Measurements from ENCODE around the gene CEP112.
"Not testable (repeated sequence)": the region's sequence is repeated elsewhere in the genome, so short reads cannot be mapped to it uniquely, and the experiment has no call there.

The CEP112 gene

DNA sequence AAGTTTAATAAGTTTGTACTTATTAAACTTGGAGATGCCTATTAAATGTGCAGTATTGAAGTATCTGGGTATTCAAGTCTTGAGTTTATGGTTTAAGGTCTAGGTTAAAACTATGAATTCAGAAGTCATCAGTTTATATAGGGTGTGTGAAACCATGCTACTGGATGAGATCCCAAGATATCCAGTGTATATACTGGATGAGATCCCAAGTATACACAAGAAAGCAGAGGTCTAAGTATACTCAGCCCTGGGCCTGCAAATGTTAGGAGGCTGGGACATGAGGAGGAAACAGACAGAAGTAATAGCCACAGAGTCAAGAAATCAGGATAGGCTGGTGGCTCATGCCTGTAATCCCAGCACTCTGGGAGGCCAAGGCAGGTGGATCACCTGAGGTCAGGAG lies 436.1 kb downstream of the CEP112 start:
- no peak for DNase-seq

DNA sequence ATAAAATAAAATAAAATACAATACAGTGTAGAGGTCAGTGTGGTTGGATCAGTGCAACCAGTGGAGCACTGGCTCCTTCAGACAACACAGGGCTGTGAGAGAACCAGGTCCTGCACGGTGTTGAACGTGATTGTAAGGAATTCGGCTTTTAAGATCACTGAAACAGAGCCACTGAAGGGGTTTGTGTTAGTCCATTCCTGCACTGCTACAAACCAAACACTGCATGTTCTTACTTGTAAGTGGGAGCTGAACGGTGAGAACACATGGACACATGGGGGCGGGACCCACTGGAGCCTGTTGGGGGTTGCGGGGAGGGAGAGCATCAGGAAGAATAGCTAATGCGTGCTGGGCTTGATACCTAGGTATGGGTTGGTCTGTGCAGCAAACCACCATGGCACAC lies 437.3 kb downstream of the CEP112 start:
- no peak for DNase-seq

DNA sequence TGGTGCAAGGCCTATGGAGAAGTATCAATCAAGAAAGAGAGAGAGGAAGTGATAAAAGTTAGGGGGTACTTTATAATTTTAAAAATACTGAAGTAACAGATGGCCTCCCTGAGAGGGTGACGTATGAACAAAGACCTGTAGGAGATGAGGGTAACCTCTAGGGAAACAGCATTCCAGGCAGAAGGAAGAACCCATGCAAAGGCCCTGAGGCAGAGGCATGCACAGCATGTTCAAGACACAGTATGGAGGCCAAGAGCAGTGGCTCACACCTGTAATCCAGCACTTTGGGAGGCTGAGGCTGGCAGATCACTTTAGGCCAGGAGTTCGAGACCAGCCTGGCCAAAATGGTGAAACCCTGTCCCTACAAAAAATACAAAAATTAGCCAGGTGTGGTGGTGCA lies 437.9 kb downstream of the CEP112 start:
- no peak for DNase-seq

DNA sequence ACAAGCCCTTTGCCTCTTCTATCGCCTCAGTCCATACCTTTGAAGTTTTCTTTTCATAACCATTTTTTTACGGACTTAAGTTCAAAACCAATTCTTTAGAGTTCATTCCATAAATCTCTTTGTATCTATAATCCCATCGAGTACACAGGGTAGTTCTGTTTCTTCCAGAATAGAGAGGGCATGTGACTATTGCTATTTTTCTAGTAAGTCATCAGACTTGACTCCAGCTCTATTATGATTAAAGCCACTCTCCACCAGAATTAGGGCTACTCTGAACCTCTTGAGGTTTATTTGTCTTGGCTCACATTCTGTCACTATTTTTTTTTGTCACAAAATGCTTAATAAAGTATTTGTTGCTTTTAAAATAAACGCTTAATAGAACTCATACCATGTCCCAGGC lies 438.6 kb downstream of the CEP112 start:
- no peak for DNase-seq

DNA sequence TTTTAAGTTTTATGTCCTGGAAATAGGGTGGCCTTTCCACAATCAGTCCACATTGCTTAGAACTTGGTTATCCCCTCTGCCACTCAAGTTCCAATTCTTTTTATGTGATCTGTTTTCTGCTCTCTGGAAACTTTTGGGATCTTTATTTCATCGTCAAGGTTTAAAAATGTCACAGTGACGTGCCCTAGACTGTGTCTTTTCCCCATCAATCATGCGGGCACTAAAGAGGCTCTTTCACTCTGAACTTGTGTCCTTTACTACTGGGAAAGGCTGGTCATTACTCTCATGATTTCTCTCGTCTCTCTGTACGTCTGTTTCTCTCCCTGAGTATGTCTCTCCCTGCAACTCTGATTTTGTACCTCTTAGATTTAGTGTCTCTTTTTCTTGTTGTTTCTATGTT lies 440.7 kb downstream of the CEP112 start:
- no peak for DNase-seq

DNA sequence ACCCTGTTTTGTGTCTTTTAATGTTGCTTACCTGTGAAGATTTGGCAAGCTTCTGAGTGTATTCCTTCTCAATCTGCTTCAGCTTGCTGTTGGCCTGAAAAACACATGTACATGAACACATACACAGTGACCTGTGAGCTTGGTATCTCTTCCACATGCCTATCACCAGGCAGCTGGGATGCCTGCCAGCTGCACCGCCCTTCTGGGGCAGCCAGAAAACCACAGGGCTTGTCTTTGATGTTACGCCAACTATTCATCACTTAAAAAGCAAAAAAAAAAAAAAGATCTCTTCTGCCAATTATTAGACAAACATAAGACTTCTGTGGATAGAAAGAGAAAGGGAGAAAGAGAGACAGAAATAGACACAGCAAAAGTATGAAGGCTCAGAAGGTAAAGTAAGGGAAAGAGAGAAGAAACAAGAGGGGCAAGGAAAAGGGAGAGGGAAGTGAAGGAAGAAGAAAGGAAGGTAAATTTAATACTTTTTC lies 441.3 kb downstream of the CEP112 start:
- peak; percentile 35 for DNase-seq

DNA sequence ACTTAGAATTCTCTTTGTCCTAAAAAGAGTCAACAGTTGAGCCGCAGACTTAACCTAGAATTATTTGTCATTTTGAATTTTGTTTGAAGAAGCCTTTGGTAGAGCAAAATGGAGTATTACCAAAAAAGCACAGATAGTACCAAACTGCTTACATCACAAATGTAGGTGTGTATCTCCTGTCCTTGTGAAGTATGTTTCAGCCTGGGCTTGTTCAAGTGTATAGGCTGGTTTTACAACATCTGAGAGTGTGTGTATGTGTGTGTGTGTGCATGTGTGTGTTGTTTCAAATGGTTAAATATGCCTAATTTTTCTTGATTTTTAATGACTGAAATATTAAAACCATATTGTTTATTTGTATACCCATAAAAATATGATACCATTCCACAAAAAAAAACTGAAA lies 441.8 kb downstream of the CEP112 start:
- DNase-seq = no peak

DNA sequence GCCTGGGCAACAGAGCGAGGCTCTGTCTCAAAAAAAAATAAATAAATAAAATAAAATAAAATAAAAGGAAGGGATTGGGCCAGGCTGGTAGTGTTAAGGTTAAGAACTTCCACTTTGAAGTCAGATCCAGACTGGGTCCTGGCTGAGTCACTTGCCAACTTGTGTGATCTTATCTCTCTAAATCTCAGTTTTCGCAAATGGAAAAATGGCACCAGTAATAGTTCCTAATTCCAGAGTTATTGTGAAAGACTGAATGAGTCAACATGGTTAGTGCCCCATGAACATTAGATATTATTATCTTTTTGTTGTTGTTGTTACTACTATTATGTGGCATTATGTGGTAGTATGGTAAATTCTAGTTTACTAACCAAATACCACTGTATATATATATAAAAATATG lies 442.5 kb downstream of the CEP112 start:
- DNase-seq = no peak

DNA sequence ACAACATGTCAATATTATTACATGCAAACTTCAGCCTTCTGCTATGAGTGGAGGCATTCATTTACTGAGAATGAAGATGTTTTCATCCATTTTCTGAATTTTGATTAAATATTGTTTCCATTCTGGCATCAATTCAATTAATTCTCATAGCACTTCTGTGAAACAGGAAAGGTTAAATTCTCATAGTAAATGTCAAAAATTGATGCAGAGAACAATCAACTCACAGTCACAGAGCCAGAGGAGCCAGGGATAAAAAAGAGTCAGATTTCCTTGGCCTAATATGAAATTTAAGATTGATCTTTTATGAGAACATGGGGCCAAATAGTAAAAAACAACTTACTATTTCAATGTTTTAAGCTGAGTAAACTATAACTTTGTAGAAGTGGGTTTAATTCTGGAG lies 446.7 kb downstream of the CEP112 start:
- no peak for DNase-seq

DNA sequence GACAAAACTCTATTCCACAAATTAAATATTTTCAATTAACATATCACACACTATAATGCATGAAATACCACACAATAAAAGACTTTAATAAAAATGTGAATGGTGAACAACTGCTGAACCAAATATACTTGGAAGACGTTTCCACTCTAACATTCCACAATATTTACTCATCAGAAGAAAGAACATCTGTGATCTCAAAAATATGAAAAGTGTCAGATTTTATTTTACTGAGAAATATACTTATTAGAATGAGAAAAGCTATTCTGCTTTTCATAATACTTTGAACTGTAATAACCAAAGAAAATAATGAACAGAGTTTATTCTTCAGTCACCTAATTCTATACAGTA lies 448.7 kb downstream of the CEP112 start:
- no peak for DNase-seq

DNA sequence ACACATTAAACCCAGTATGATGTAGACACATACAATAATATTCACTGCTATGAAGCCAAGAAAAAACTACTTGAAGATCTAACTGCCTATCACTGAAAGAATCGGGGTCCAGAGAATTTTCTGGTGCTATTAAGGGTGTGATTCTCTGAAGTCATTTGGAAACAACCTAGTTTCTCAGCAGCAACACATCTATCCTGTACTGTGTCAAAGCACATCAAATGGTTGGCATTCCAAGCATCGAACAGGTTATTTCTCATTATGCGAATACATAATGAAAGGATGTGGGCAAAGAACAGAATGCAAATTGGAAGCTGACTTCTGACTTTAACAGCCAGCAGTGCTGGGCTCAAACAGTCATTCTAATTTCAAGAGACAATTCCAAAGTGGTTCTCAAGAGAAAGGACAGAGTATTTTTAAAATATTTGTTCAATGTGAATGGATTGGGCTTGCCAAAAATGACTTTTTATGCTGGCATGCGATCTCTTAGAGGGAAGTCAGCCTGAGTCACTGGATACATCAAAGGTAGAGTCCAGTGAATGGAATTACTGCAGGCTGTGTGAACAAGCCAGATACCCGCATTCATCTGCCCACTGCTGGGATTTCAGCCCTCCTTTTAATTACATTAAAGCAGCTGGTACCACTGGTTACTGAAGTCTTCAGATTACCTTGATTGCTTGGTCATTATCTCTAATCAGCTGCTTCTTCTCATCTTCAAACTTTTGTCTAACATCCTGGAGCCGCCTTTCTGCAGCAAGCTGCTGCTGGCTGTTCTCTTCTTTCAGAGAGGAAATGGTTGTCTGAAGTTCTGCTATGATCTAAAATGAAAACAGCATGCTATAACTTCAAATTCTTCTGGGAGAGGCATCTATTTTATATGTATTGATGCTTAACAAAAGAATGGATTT lies 449.3 kb downstream of the CEP112 start:
- DNase-seq = peak; percentile 32

DNA sequence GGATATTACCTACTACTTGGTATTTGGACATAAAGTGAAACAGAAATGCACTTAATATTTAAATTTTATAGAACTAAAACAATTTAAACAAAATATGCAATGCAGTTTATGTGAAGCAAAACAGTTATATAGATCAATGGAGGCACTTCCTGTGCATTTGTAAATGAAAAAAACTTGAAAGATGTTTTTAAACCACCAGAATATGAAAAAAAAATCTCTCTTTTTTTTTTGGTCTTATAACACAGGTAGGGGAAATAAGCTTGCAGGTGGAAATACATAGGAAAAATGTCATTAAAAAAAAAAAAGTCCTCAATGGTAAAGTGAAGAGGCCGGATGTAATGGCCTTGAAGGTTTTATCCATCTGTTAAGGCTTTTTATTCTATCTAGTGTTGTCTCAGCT lies 450.2 kb downstream of the CEP112 start:
- DNase-seq = no peak

DNA sequence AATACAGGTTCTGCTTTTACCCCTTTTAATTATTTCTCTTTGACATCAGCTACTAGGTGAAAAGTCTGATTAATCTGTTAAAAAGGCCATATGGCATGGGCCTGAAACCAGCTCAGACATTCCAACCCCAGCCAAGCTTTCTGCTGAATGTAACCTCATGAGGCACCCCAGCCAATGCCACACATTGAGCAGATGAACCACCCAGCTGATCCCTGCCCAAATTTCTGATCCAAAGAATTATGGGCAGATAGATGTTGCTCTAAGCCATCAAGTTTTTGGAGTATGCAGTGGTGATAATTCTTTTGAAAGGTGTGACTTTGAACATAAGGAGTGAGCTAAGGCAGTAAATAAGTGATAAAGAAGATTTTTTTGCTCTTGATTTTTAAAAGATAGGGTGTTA lies 452.9 kb downstream of the CEP112 start:
- DNase-seq = no peak

DNA sequence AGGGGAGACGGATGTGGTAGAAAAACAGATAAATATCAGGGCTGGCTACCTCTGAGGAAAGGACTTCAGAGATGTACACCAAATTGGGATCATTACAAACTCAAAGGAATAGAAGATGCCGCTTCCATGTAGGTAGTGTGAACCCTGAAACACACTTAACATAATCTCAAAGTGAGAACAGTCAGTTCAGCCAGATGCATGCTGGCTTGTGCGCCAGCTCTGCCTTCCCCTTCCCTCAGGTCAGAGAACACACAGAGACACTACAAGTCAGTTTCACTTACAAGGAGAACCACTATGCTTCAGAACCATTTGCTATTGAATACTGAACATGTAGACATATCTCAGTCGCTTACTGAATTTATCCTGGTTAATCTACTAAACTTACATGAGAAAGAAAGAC lies 454.5 kb downstream of the CEP112 start:
- DNase-seq = no peak

DNA sequence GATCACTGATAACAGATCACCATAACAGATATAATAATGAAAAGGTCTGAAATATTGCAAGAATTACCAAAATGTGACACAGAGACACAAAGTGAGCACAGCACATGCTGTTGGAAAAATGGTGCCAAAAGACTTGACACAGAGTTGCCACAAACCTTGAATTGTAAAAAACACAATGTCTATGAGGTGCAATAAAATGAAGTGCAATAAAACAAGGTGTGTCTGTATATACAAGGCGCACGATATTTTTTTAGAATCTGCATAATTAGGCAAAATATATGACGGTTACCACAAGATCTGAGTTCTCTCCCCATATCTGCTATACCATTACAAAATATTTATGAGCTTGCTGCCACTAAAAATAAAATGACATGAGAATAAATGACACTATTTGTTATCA lies 458.6 kb downstream of the CEP112 start:
- DNase-seq = no peak

DNA sequence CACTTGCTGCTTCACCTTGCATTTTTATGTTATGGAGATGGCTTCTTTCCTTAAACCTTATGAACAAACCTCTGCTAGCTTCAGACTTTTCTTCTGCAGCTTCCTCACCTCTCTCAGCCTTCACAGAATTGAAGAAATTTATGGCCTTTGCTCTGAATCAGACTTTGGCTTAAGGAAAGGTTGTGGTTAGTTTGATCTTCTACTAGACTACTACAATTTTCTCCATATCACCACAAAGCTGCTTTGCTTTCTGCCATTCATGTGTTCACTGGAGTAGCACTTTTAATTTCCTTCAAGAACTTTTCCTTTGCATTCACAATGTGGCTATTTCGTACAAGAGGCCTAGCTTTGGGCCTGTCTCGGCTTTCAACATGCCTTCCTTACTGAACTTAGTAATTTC lies 459.3 kb downstream of the CEP112 start:
- DNase-seq = not testable (repeated sequence)

DNA sequence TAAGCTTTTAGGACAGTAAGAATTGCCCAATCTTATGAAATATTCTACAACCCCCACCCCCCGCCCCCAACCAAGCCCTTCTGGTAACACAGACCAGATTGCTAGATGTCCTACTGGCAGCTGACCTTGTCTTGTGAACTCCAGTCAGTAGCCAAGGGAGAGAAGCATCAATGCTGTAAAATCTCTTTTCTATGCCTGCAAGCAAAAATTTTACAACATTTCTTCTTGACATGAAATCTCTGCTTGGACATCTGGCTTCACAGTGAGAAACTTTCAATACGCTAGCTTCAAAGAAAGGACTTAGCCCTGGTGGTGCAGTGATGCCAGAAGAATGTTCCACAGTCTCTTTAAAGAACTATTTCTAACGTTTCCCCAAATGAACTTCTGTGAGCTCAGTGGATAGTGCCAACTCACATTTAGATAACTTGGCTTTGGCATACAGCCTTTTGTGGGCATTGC lies 461.2 kb downstream of the CEP112 start:
- DNase-seq = no peak

DNA sequence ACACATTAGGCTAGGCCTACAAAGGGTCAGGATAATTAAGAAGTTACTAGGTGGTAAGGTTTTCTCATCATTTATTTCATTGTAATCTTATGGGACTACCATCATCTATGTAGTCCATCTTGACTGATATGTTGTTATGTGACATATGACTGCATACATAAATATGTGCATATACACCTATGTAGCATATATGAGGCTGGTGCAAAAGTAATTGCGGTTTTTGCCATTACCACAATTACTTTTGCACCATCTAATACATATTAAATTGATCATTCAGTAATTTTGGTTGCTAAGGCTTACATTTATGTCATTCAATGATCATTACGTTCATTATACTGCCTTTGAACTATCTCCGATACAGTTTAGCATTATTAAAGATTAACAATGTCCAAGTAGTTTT lies 462.7 kb downstream of the CEP112 start:
- DNase-seq = no peak

DNA sequence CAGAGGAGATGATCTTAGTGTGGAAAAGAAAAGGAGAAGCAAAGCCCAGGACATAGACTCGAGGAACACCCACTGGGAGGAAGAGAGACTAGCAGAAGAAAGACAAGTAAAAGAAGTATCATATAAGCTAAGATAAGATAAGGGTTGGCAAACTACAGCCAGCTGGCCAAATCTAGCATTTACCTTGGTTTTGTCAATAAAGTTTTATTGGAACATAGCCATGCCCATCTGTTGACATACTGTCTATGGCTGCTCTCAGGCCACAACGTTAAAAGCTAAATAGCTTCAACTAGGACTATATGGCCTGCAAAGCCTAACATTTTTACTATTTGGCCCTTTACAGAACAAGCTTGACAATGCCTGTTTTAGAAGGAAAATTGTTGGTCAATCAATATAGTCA lies 464.1 kb downstream of the CEP112 start:
- DNase-seq = no peak

DNA sequence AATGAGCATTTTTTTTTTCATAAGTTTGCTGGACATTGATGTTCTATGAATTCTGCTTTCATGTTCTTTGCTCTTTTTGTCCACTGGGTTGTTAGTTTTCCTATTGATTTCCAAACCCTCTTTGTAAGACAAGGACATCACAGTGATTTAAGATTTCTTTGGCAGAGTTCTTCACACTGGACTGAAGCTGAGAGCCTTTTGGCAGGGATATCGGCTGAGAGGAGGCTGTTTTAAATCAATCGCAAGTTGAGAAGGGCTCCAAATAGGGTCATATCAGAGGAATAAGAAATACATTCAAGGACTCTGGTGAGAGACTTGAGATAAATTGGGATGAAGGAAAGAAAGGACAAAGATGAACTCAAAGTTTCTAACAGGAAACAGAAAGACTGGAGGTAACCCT lies 464.7 kb downstream of the CEP112 start:
- DNase-seq = no peak

DNA sequence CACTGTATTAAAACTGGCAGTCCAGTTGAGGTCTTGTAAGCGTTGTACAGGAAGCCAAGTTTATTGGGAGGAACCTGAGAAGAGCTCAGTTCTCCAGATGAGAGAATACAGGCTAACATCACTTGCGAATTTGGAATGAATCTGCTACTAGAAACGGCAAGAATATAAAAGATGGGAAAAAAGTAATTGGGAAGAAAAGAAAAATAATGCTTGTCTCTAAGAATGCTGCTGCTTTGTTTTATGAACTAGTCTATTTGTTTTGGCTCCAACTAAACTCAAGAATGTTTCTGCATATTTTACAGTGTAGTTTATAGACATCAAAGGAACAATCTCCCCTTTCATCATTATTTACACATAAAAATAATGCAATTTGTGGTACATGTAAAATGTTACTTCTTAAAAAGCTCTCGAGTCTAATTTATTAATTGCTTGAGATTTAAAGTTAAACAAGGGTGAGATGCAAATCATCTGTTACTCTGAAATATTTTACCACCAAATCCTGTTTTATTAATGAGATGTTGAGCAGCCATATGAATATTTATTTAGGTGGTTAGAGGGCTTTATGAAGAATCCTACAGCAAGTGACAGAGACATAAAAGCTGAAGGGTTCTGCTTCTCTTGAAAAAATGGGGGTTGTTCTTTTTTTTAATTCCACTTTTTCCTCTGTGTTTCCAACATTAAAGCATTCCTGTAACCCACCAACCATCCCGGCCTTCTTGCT lies 468.3 kb downstream of the CEP112 start:
- DNase-seq = no peak

DNA sequence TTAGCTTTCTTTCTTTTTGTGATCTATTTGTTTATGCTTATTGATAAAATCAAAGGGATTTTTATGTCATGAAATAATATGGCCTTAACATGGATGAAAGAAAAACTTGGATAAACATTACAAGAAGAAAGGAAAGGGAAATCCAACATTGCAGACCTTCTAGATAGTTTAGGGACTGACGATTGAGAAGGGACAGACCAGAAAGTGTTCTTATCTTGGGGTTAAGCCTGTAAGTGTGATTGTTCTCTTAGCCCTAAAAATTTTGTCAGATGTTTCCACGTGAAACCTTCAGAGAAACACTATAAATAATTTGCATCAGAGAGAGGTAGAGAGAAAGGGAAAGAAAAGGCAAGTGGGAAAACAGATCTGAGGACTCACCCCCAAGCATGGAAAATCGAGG lies 473.3 kb downstream of the CEP112 start:
- no peak for DNase-seq

DNA sequence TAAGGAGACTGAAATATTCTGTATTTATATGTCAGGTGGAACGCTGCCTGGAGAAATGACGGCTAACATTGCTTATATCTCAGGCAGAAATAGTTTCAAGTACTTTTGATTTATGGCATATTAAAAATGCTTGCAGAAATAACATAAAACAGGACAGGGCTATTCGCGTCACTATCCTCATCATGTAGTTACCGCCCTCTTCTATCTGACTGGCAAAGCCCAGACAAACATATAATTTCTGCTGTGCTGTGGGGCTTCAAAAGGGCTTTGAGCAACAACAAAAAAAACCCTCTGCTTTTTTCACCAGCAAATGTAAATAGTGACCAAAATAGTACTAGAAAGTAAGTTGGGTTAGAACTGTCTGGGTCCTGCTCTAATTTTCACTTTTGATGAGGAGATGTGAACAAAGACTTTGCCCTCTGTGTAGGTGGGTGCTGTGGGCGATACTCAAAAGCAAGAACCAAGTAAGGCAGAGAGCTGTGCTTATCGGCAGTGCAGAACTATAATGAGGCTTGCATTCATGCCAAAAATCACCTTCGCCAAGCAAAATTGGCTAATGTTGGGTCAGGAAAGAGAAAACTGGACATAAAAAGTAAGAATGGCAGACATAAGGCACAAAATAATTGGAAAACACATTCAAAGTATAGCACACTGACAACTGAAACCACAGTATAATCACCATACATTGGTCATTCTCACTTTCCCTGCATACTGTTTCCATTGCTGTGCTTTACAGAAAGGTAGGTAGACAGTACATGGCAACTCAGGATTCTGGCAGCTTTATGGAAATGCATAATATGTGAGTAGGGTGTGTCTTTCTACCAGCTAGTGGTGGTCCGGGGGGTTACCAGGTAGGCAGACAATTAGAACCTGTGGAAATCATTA lies 479.3 kb downstream of the CEP112 start:
- no peak for DNase-seq
